IPS-15b (cell line): Measurements from ENCODE around the gene DDX10.
"Not testable (repeated sequence)": the region's sequence is repeated elsewhere in the genome, so short reads cannot be mapped to it uniquely, and the experiment has no call there.

Experiments used
- H3K27me3 ChIP-seq: one replicate; pipeline ENCODE4 v1.6.1; 2013; ENCODE audit warnings: low read length; ENCODE audit not compliant: control insufficient read depth, insufficient read depth
- H3K36me3 ChIP-seq: one replicate; pipeline ENCODE4 v1.6.1; 2013; ENCODE audit warnings: low read length; ENCODE audit not compliant: control insufficient read depth, insufficient read depth
- H3K4me1 ChIP-seq: one replicate; pipeline ENCODE4 v1.6.1; 2013; ENCODE audit warnings: mild to moderate bottlenecking, low read length; ENCODE audit not compliant: control insufficient read depth, insufficient read depth
- H3K4me3 ChIP-seq: one replicate; pipeline ENCODE4 v1.5.1; 2013; ENCODE audit warnings: low read depth, low read length
- H3K9ac ChIP-seq: one replicate; pipeline ENCODE4 v1.6.1; 2013; ENCODE audit warnings: low read depth, mild to moderate bottlenecking, low read length
- H3K9me3 ChIP-seq: one replicate; pipeline ENCODE4 v1.6.1; 2013; ENCODE audit warnings: mild to moderate bottlenecking, low read length; ENCODE audit not compliant: control insufficient read depth, insufficient read depth

DDX10 gene

DNA sequence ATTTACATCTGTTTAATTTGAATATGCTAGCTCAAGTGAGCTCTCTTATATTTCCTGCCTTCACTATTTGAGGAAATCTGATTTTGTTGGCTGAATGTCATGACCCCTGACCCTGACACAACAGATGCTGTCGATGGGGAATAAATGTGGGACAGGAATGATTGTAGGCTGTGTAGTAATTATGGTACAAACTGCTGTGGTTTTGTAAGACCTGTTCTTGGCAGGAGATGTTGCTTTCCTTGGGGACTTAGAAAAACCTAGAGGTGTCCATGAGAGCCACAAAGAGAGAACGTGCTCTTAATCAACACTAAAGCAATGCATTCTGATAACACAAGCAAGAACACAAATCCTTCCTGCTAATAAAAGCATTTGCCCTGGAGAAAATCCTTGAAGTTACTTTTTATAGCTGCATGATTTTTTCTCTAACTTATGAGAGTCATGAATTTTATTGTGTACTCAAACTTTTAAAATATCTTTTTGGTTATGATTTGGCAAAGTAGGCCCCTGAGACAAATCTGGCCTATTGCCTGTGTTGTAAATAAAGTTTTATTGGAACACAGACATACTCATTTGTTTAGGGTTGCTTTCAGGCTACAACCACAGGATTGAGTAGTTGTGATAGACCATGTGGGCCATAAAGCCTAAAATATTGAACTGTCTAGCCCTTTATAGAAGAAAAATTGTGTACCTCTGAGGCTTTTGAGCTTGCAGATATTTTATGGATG lies 90.2 kb downstream of the DDX10 start:
- H3K36me3 ChIP-seq = no peaks in the 10 kb centered on the region
- H3K9ac ChIP-seq = no peak overlapping the region
- H3K9me3 ChIP-seq = no peaks in the 10 kb centered on the region
- peaks cover 9% of the 10 kb centered on the region for H3K4me1 ChIP-seq
- no peak overlapping the region for H3K4me3 ChIP-seq
- H3K27me3 ChIP-seq = no peaks in the 10 kb centered on the region

DNA sequence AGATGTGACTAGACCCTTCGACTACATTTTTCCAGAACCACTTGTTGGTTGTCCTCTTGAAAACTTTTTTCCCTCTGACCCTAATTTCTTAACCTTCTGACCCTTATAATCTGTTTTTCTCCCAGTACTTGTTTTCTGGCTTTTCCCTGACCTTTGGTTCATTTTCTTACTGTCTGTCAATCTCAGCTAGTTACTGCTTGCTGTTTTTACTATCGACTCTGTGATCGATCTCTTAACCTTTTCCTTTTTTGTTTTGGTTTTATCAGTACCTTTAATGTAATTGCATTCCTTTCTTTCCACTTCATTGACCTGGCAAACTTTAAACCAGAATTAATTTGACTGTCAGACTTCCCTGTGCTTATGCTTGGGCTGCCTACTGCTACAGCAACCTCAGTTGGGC lies 92.8 kb downstream of the DDX10 start:
- Histone ChIP-seq H3K9me3 (no peaks in the 10 kb centered on the region), H3K4me1 (peaks cover 9% of the 10 kb centered on the region), H3K4me3 (no peak overlapping the region), H3K9ac (no peak overlapping the region), H3K27me3 (no peaks in the 10 kb centered on the region), H3K36me3 (no peaks in the 10 kb centered on the region)

DNA sequence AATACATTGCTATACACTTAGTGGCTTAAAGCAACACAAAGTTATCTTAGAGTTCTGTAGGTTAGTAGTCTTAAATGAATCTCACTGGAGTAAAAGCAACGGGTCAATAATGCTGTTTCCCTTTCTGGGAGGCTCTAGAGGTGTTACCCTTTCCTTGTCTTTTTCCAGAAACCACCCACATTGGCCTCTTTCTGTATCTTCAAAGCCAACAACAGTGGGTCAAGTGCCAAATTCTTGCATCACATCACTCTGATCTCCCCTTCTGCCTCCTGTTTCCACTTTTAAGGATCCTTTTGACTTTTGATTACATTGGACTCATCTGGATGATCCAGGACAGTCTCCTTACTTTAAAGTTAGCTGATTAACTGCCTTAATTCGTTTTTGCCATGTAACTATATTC lies 93.6 kb downstream of the DDX10 start:
- H3K36me3 ChIP-seq = no peaks in the 10 kb centered on the region
- no peak overlapping the region for H3K9ac ChIP-seq
- H3K4me3 ChIP-seq = no peak overlapping the region
- H3K9me3 ChIP-seq = no peaks in the 10 kb centered on the region
- no peaks in the 10 kb centered on the region for H3K27me3 ChIP-seq
- H3K4me1 ChIP-seq = peaks cover 9% of the 10 kb centered on the region

DNA sequence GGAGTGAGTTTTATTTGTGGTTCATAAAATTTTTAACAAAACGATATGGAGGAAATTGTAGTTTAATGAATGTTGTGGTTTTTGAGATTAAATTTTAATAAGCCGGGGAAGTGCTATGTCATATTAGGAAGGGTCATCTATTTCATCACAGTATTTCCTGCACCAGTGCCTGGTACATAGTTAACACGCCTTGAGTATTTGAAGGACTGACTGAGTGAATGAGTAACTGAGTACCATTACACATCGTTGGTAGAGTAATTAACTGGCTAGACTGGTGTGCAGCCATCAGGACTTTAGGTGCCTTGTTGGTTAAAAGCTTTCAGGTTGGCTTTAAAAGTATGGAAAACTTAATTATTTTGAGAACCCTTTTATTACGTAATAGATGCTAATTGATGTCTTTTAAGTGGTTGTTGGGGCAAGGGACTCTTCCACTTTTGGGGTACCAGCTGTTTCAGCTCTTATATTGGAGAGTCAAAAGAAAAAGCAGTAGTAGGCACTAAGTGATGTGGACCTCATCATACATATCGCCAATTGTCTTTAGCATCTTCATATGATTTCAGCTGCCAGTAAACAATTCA lies 101.8 kb downstream of the DDX10 start:
- Histone ChIP-seq H3K27me3 (no peaks in the 10 kb centered on the region), H3K36me3 (no peaks in the 10 kb centered on the region), H3K9me3 (no peaks in the 10 kb centered on the region), H3K4me1 (no peaks in the 10 kb centered on the region), H3K9ac (no peak overlapping the region), H3K4me3 (no peak overlapping the region)

DNA sequence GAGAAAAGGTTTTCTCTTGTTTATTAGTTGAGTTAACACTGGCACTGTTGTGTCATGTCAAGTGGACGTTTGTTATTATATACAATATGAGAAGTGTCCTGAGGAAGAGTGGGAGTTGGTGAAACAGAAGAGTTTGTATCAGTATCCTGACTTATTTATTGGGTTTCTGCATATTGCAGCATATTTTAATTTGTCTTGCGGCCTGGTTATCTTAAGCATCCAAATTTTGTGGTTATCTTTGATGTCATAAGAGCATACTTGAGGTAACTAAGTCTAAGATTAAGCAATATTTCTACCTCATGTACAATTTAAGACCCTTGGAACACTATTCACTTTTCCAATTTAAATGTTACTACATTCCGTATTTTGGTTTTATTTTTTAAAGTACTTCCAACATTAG lies 103.5 kb downstream of the DDX10 start:
- H3K4me1 ChIP-seq = no peaks in the 10 kb centered on the region
- no peaks in the 10 kb centered on the region for H3K36me3 ChIP-seq
- H3K4me3 ChIP-seq = no peak overlapping the region
- no peak overlapping the region for H3K9ac ChIP-seq
- H3K27me3 ChIP-seq = no peaks in the 10 kb centered on the region
- no peaks in the 10 kb centered on the region for H3K9me3 ChIP-seq

DNA sequence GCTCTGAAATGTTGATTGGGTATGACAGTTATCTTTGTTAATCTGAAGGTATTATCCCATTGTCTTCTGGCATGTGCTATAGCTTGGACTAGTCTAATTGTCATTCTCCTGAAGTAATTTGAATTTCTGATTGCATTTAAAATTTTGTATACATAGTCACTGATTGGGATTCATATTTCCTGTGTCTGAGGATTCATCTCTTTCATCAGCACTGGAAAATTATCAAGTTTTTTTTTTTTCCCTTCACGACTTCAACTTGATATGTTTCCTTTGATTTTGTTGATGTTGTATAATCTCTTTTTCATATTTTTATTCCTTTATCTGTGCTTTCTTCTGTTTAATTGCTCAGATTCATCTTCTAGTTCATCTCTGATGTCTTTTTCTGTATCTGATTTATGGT lies 104.1 kb downstream of the DDX10 start:
- Histone ChIP-seq H3K9ac (no peak overlapping the region), H3K9me3 (no peaks in the 10 kb centered on the region), H3K36me3 (no peaks in the 10 kb centered on the region), H3K4me3 (no peak overlapping the region), H3K27me3 (no peaks in the 10 kb centered on the region), H3K4me1 (no peaks in the 10 kb centered on the region)

DNA sequence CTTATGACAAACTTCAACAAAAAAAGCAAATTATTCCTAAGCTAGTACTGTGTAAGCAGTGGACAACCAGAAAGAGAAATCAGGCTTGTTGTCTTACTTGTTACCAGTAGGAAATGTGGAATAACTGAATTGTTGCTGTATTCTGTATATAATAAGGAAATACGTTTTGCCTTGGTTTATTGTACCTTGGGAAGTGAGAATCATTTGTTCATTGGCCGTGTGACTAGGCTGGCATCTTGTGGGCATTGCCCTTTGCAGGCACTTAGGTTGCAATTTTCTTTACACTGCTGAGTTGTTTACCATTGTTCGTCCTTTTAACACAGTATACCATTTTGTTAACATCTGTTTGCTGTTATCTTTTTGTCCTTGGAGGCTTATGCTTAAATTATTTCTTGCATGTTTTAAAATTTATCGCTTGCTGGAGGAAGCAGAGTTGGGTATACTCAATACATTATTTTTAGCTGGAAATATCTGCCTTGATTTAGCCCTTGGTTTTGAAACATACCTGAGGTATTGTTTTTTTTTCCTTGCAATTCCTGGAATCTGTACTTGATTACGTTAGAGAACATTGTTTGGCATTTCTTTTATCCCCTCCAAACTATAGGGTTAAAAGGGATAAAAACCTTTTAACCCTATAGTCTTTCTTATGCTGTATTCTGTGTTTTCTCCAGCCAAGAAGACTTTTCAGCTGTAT lies 109.3 kb downstream of the DDX10 start:
- Histone ChIP-seq H3K36me3 (no peaks in the 10 kb centered on the region), H3K9me3 (no peaks in the 10 kb centered on the region), H3K4me3 (no peak overlapping the region), H3K27me3 (no peaks in the 10 kb centered on the region), H3K9ac (no peak overlapping the region), H3K4me1 (no peaks in the 10 kb centered on the region)

DNA sequence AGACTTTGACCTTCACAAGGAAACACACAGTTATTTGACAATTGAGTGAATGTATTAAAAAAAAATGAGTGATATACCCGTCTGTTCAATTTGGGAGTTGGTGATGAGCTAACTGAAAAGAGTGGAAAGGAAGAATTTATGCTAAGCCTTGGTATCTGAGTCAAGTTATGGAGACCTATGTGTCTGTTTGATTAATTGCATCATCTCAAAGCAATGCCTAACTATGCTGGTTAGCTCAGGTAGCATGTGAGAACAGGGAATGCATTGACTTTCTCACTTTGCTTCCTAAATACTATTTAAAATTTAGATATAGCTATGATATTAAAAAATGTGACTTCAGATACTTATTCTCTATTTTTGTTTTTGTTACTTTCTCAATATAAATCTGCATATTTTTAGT lies 110.5 kb downstream of the DDX10 start:
- Histone ChIP-seq H3K4me1 (no peaks in the 10 kb centered on the region), H3K27me3 (no peaks in the 10 kb centered on the region), H3K36me3 (no peaks in the 10 kb centered on the region), H3K9me3 (no peaks in the 10 kb centered on the region), H3K4me3 (no peak overlapping the region), H3K9ac (no peak overlapping the region)

DNA sequence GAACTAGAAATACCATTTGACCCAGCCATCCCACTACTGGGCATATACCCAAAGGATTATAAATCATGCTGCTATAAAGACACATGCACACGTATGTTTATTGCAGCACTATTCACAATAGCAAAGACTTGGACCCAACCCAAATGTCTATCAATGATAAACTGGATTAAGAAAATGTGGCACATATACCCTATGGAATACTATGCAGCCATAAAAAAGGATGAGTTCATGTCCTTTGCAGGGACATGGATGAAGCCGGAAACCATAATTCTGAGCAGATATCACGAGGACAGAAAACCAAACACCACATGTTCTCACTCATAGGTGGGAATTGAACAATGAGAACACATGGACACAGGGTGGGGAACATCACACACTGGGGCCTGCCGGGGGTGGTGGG lies 114.3 kb downstream of the DDX10 start:
- not testable (repeated sequence) for H3K27me3 ChIP-seq, H3K9me3 ChIP-seq, H3K4me1 ChIP-seq, H3K9ac ChIP-seq, H3K36me3 ChIP-seq, H3K4me3 ChIP-seq

DNA sequence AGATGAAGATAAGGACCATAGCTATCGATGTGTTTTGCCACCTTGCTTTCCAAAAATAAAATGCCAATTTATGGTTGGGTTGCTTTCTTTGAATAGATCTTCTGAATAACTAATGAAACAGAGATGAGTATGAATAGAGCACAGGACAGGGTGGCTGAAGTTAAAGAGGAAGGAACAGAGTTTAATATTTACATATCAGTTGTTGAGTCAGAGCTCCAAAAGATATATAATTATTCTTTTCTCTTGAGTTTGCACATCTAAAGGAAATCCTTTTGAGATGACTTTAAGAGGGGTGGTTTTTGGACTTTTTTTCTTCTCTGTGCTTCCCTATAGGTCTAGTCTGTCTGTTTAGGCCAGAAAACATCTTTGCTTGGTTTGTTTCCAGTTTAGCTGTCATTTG lies 115.2 kb downstream of the DDX10 start:
- no peaks in the 10 kb centered on the region for H3K4me1 ChIP-seq
- H3K36me3 ChIP-seq = no peaks in the 10 kb centered on the region
- H3K27me3 ChIP-seq = no peaks in the 10 kb centered on the region
- H3K4me3 ChIP-seq = no peak overlapping the region
- no peak overlapping the region for H3K9ac ChIP-seq
- H3K9me3 ChIP-seq = no peaks in the 10 kb centered on the region

DNA sequence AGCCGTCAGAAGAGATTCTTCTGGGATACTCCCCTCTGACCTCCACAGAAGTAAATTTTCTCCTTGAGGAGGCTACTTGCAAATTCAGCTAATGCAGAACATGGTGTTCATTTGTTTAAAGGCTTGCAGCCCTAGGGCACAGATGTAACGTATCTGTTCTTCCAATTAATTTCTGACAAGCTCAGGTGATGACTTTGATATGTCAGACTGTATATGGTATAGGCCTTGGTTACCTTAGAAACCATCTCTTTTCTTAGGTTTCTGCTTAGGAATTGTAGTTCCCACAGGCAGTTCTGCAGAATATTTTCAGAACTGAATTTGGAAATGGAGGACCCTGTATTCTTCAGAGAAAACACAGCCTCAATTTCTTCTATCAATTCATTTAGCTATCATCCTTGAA lies 117.1 kb downstream of the DDX10 start:
- H3K36me3 ChIP-seq = no peaks in the 10 kb centered on the region
- no peaks in the 10 kb centered on the region for H3K9me3 ChIP-seq
- no peak overlapping the region for H3K9ac ChIP-seq
- no peak overlapping the region for H3K4me3 ChIP-seq
- H3K4me1 ChIP-seq = peaks cover 3% of the 10 kb centered on the region
- no peaks in the 10 kb centered on the region for H3K27me3 ChIP-seq
